GM11168 (cell line): ENCODE results near the gene PRAMEF18.
"Not testable (repeated sequence)": the region's sequence is repeated elsewhere in the genome, so short reads cannot be mapped to it uniquely, and the experiment has no call there.

Source experiments
- in situ Hi-C: fragments of 300-500 bp; cut with MboI; formaldehyde crosslinking; loops from one replicate; pipeline ENCODE4 v1.12.0; 2022; ENCODE audit warnings: low sequenced_read_pairs; ENCODE audit not compliant: unreplicated experiment

PRAMEF18 gene

GRCh38 chr1:13219203-13219602 is 6.8 kb downstream of the PRAMEF18 start:
- in situ Hi-C loops = not testable (repeated sequence)

DNA sequence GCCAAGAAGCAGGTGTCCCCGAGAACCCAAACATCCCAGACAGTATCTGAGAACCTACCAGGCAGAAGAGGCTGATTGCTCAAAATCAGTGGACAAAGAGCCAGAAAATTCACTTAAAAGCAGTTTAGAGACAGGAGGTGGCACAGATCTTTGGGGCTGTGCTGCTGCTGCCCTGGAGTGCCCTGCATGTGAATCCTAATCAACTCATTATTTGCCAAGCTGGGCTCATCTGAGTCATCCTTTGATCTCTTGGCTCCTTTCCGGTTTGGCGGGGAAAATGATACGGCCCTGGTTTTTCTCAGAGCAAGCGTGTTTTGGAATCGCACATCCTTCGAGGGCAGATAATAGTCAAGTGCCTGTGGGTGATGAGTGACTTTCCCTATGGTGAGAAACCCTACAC is 9.3 kb downstream of the PRAMEF18 start:
- in situ Hi-C loops = not testable (repeated sequence)

- in situ Hi-C loops = not testable (repeated sequence)
These were observed 17.2 kb downstream of the PRAMEF18 start for GRCh38 chr1:13208712-13209111.

GRCh38 chr1:13201309-13201708 is 24.6 kb downstream of the PRAMEF18 start, which contains the start of gene PRAMEF13:
Gene PRAMEF13 (minus strand): TSS chr1:13201409. CDS start chr1:13199589, 1,820 bp downstream.
- in situ Hi-C loops = not testable (repeated sequence)
